CD4-positive, CD25-positive, alpha-beta regulatory T cell (primary cell): ENCODE results near the gene CD300LB. TPM values are rescaled to one million over a fixed set of nuclear protein-coding genes. Genes with fewer than 3 reads are reported as not detected.

ENCODE experiments used
- ATAC-seq, 2 donors: fragments of 150-1000 bp; cut with Tn5 transposase; one replicate each; pipeline ENCODE4 v1.10.0; 2021; ENCODE audit warnings: low read depth in 2 of 2, moderate number of reproducible peaks in 2 of 2, moderate library complexity in 1 of 2
- DNase-seq, 3 donors: peaks; one replicate each; pipeline versions ENCODE4 v3.0.0 to v3.0.0-alpha.2; 2012 to 2022; ENCODE audit warnings: mixed read lengths in 1 of 3
- H3K27ac ChIP-seq: one replicate; pipeline ENCODE4 v1.7.0; 2013; ENCODE audit warnings: mild to moderate bottlenecking, low read length; ENCODE audit not compliant: insufficient read depth, poor library complexity, severe bottlenecking
- H3K27me3 ChIP-seq: one replicate; pipeline ENCODE4 v1.7.0; 2013; ENCODE audit warnings: low read length; ENCODE audit not compliant: control insufficient read depth, insufficient read depth
- H3K36me3 ChIP-seq: one replicate; pipeline ENCODE4 v1.7.0; 2013; ENCODE audit warnings: mild to moderate bottlenecking, low read length, moderate library complexity; ENCODE audit not compliant: control insufficient read depth, insufficient read depth
- H3K4me1 ChIP-seq: 2 replicates; pipeline ENCODE4 v1.7.0; 2013; ENCODE audit warnings: mild to moderate bottlenecking, low read length; ENCODE audit not compliant: insufficient read depth, control insufficient read depth, poor library complexity, severe bottlenecking
- H3K4me3 ChIP-seq: one replicate; pipeline ENCODE4 v1.7.0; 2013; ENCODE audit warnings: low read depth, mild to moderate bottlenecking, low read length, moderate library complexity
- H3K9me3 ChIP-seq, 2 experiments: 1 replicate in 1 of 2; 2 replicates in 1 of 2; pipeline ENCODE4 v1.7.0; 2013; ENCODE audit warnings: low read length in 2 of 2, mild to moderate bottlenecking in 1 of 2, moderate library complexity in 1 of 2; ENCODE audit not compliant: control insufficient read depth in 2 of 2
- H3K27ac Mint-ChIP-seq, 3 donors: one replicate each; pipeline ENCODE4 v1.8.0; 2020 to 2022; ENCODE audit warnings: mild to moderate bottlenecking in 3 of 3, mixed read lengths in 3 of 3, moderate library complexity in 2 of 3
- H3K27me3 Mint-ChIP-seq: one replicate; pipeline ENCODE4 v1.8.0; 2022; ENCODE audit warnings: mild to moderate bottlenecking, mixed read lengths
- H3K36me3 Mint-ChIP-seq: one replicate; pipeline ENCODE4 v1.8.0; 2020; ENCODE audit warnings: mixed read lengths
- H3K4me1 Mint-ChIP-seq, 4 donors: one replicate each; pipeline ENCODE4 v1.8.0; 2020 to 2022; ENCODE audit warnings: mixed read lengths in 4 of 4, mild to moderate bottlenecking in 1 of 4
- H3K4me3 Mint-ChIP-seq, 4 donors: one replicate each; pipeline ENCODE4 v1.8.0; 2020 to 2022; ENCODE audit warnings: mild to moderate bottlenecking in 4 of 4, mixed read lengths in 4 of 4, moderate library complexity in 3 of 4
- H3K9me3 Mint-ChIP-seq, 7 donors: one replicate each; pipeline ENCODE4 v1.8.0; 2020 to 2022; ENCODE audit warnings: mixed read lengths in 7 of 7, mild to moderate bottlenecking in 3 of 7, moderate library complexity in 2 of 7
- polyA plus RNA-seq, 4 donors: library from polyadenylated mRNA; unstranded; fragments of 300-500 nt; fragmentation: Illumina TruSeq; gene quantifications; one replicate each; pipeline ENCODE4 v1.2.3, GENCODE V29; 2021
- total RNA-seq: library from RNA; stranded (reverse); gene quantifications from one replicate; pipeline ENCODE4 v1.2.3, GENCODE V29; 2022

CD300LB gene
- total and polyA plus RNA-seq, 5 donors from 2014 or later, result not detected

GRCh38 chr17:74547264-74547663 lies 16.0 kb upstream of the CD300LB start:
- no peaks in the 10 kb centered on the region for H3K9me3 ChIP-seq
- DNase-seq, result no peak
- H3K4me1 ChIP-seq, result no peaks in the 10 kb centered on the region
- Mint-ChIP-seq H3K27ac (no peak overlapping the region), H3K4me1 (peaks cover 0 to 3% (median under 1%) of the 10 kb centered on the region in 4 donors), H3K36me3 (no peaks in the 10 kb centered on the region), H3K27me3 (no peaks in the 10 kb centered on the region), H3K4me3 (no peak overlapping the region), H3K9me3 (no peaks in the 10 kb centered on the region)
- no peaks in the 10 kb centered on the region for H3K36me3 ChIP-seq
- no peak for ATAC-seq
- H3K27me3 ChIP-seq, result no peaks in the 10 kb centered on the region
- H3K27ac ChIP-seq, result no peak overlapping the region
- no peak overlapping the region for H3K4me3 ChIP-seq

GRCh38 chr17:74546586-74546985 lies 15.3 kb upstream of the CD300LB start:
- Histone ChIP-seq H3K4me1 (no peaks in the 10 kb centered on the region), H3K36me3 (no peaks in the 10 kb centered on the region), H3K27ac (no peak overlapping the region), H3K27me3 (no peaks in the 10 kb centered on the region), H3K4me3 (no peak overlapping the region), H3K9me3 (no peaks in the 10 kb centered on the region)
- Mint-ChIP-seq H3K27me3 (no peaks in the 10 kb centered on the region), H3K4me1 (peaks cover 0 to 3% (median under 1%) of the 10 kb centered on the region in 4 donors), H3K27ac (no peak overlapping the region), H3K4me3 (no peak overlapping the region), H3K9me3 (no peaks in the 10 kb centered on the region), H3K36me3 (no peaks in the 10 kb centered on the region)
- DNase-seq, result no peak
- no peak for ATAC-seq

GRCh38 chr17:74545843-74546230 lies 14.6 kb upstream of the CD300LB start, which contains the start of gene CD300C:
Gene CD300C, minus strand, starts transcription at chr17:74546115. Its CDS starts 333 bp downstream, at chr17:74545782.
- Mint-ChIP-seq H3K27ac (no peak within 1 kb of the TSS), H3K9me3 (no peaks in the 10 kb centered on the region), H3K4me3 (no peak within 1 kb of the TSS), H3K27me3 (no peaks in the 10 kb centered on the region), H3K4me1 (peaks cover 0 to 3% (median under 1%) of the 10 kb centered on the region in 4 donors), H3K36me3 (no peaks in the 10 kb centered on the region)
- ATAC-seq (no peak), DNase-seq (peak in 1 of 3 donors; percentile 23)
- H3K9me3 ChIP-seq, result no peaks in the 10 kb centered on the region
- no peaks in the 10 kb centered on the region for H3K27me3 ChIP-seq
- H3K4me1 ChIP-seq, result no peaks in the 10 kb centered on the region
- no peak within 1 kb of the TSS for H3K27ac ChIP-seq
- H3K4me3 ChIP-seq, result no peak within 1 kb of the TSS
- H3K36me3 ChIP-seq, result no peaks in the 10 kb centered on the region

- no peaks in the 10 kb centered on the region for H3K36me3 ChIP-seq
- no peaks in the 10 kb centered on the region for H3K27me3 Mint-ChIP-seq
- no peak overlapping the region for H3K27ac Mint-ChIP-seq
- ATAC-seq, result no peak
- no peak for DNase-seq
- H3K4me3 ChIP-seq, result no peak overlapping the region
- H3K4me1 ChIP-seq, result no peaks in the 10 kb centered on the region
- no peak overlapping the region for H3K4me3 Mint-ChIP-seq
- H3K36me3 Mint-ChIP-seq, result no peaks in the 10 kb centered on the region
- H3K27me3 ChIP-seq, result no peaks in the 10 kb centered on the region
- no peaks in the 10 kb centered on the region for H3K9me3 ChIP-seq
- H3K27ac ChIP-seq, result no peak overlapping the region
- H3K9me3 Mint-ChIP-seq, result no peaks in the 10 kb centered on the region
- H3K4me1 Mint-ChIP-seq, result peaks cover 0 to 3% (median under 1%) of the 10 kb centered on the region in 4 donors
These were observed 13.9 kb upstream of the CD300LB start for GRCh38 chr17:74544991-74545842.

GRCh38 chr17:74543891-74544760 lies 12.9 kb upstream of the CD300LB start:
- Histone ChIP-seq H3K27ac (no peak overlapping the region), H3K4me3 (no peak overlapping the region), H3K4me1 (no peaks in the 10 kb centered on the region), H3K9me3 (no peaks in the 10 kb centered on the region), H3K36me3 (no peaks in the 10 kb centered on the region), H3K27me3 (no peaks in the 10 kb centered on the region)
- no peaks in the 10 kb centered on the region for H3K27me3 Mint-ChIP-seq
- ATAC-seq, result no peak
- peak overlapping the region in 1 of 3 donors; percentile 60 for H3K27ac Mint-ChIP-seq
- no peak for DNase-seq
- H3K4me3 Mint-ChIP-seq, result no peak overlapping the region
- no peaks in the 10 kb centered on the region for H3K9me3 Mint-ChIP-seq
- peaks cover 0 to 3% (median under 1%) of the 10 kb centered on the region in 4 donors for H3K4me1 Mint-ChIP-seq
- H3K36me3 Mint-ChIP-seq, result no peaks in the 10 kb centered on the region

GRCh38 chr17:74543406-74543805 lies 12.1 kb upstream of the CD300LB start:
- H3K27ac ChIP-seq, result no peak overlapping the region
- Mint-ChIP-seq H3K4me1 (peaks cover 0 to 3% (median under 1%) of the 10 kb centered on the region in 4 donors), H3K9me3 (peaks cover 0 to 1% (median 0%) of the 10 kb centered on the region in 7 donors), H3K27ac (no peak overlapping the region), H3K36me3 (no peaks in the 10 kb centered on the region), H3K4me3 (no peak overlapping the region), H3K27me3 (no peaks in the 10 kb centered on the region)
- ATAC-seq (no peak), DNase-seq (no peak)
- H3K9me3 ChIP-seq, result no peaks in the 10 kb centered on the region
- no peak overlapping the region for H3K4me3 ChIP-seq
- no peaks in the 10 kb centered on the region for H3K27me3 ChIP-seq
- no peaks in the 10 kb centered on the region for H3K4me1 ChIP-seq
- H3K36me3 ChIP-seq, result no peaks in the 10 kb centered on the region

- H3K9me3 ChIP-seq, result no peaks in the 10 kb centered on the region
- no peaks in the 10 kb centered on the region for H3K27me3 Mint-ChIP-seq
- H3K27ac ChIP-seq, result no peak overlapping the region
These were observed 11.6 kb upstream of the CD300LB start for GRCh38 chr17:74542727-74543383.

More at GRCh38 chr17:74542727-74543383, 11.6 kb upstream of the CD300LB start:
- Histone ChIP-seq H3K4me3 (no peak overlapping the region), H3K27me3 (no peaks in the 10 kb centered on the region), H3K4me1 (no peaks in the 10 kb centered on the region), H3K36me3 (no peaks in the 10 kb centered on the region)
- Mint-ChIP-seq H3K36me3 (no peaks in the 10 kb centered on the region), H3K27ac (no peak overlapping the region), H3K4me3 (no peak overlapping the region), H3K4me1 (peaks cover 0 to 2% (median 0%) of the 10 kb centered on the region in 4 donors), H3K9me3 (peaks cover 0 to 1% (median 0%) of the 10 kb centered on the region in 7 donors)
- DNase-seq (no peak), ATAC-seq (no peak)
